ENCODE measurements around the gene SLC5A5. TPM values are rescaled to one million over a fixed set of nuclear protein-coding genes. Genes with fewer than 3 reads are reported as not detected.

The SLC5A5 gene
- total RNA-seq, 4 donors from 2014 or later = 0.16 TPM; not detected in 3

DNA sequence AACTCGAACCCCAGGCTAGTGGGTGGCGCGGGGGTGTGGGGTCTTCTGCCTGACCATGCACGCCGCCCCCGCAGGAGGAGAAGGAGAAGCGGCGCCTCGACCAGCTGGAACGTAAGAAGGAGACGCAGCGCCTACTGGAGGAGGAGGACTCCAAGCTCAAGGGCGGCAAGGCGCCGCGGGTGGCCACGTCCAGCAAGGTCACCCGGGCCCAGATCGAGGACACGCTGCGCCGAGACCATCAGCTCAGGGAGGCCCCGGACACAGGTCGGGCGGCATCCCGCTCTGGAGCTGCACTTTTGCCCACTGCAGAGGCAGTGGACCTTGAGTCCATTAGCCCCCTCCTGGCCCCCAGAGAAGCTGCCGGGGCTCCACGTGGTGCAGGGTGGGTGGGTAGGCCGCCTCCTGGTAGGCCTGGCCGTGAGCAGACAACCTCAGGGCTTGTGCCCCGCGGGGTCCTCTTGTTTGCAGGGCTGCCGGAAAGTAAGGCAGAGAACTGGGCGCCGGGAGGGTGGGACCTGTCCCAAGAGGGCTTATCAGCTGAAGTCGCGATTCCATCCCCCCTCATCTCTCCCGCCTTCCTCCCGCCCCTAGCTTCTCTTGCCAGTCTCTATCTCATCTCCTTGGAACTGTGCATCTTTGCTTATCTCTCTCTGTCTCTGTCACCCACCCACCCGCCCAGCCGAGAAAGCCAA lies 71.0 kb downstream of the SLC5A5 start:
- 76% methylated on average over 7 of the region's 41 CpGs; no CpG with 5 or more reads in 1 of the 2 donors for WGBS, 2 donors (ENCODE audit: low coverage in 1 of 2)
- Histone ChIP-seq H3K27ac (no peak overlapping the region), H3K36me3 (peaks cover 0 to 62% of the 10 kb centered on the region in 2 donors), H3K9me3 (no peaks in the 10 kb centered on the region), H3K4me1 (peaks cover 0 to 39% (median 4%) of the 10 kb centered on the region in 3 donors), H3K27me3 (no peaks in the 10 kb centered on the region), H3K4me3 (no peak overlapping the region)
- TF ChIP-seq POLR2A (IDR thresholded peaks at IDR 0.05) = no peak
- no peak for TF ChIP-seq EP300 (IDR thresholded peaks at IDR 0.05)
- TF ChIP-seq POLR2AphosphoS5 (IDR thresholded peaks at IDR 0.05) = no peak
- no peak for ATAC-seq

DNA sequence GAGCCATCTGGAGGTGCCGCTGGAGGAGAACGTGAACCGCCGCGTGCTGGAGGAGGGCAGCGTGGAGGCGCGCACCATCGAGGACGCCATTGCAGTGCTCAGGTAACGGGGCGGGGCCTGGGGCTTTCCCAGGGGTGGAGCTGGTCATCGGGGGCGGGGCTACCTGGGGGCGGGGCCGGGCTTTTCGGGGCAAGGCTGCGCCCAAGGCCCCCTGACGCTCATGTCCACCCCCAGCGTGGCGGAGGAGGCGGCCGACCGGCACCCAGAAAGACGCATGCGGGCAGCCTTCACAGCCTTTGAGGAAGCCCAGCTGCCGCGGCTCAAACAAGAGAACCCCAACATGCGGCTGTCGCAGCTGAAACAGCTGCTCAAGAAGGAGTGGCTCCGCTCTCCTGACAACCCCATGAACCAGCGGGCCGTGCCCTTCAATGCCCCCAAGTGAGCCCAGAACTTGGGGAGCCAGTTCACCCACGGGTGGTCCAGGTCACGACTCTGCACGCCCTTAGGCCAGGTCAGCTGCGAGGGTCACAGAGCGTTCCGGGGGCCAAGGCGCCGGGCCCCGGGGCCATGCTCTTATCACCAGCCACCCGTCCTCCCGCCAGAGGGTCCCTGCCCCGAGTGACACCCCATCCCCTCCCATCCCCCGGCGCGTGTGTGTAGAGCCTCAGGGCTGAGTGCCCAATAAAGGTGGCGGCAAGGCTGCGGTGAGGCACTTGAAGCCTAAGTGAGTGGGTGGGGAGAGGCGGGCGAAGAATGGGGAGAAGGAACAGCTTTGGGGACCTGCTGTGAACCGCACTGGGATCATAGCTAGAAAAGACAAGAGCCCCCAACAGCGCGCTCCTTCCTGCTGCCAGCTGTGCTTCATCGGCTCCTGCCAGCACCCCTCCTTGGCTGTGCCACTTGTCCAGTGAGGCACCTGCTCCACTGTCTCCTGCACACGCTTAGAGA lies 71.8 kb downstream of the SLC5A5 start:
- H3K27ac ChIP-seq = peak overlapping the region in 2 of 4 donors; percentile 20 to 39
- H3K4me1 ChIP-seq = peaks cover 0 to 44% (median 5%) of the 10 kb centered on the region in 3 donors
- no peak overlapping the region for H3K4me3 ChIP-seq
- no peaks in the 10 kb centered on the region for H3K9me3 ChIP-seq
- peaks cover 0 to 55% of the 10 kb centered on the region in 2 donors for H3K36me3 ChIP-seq
- H3K27me3 ChIP-seq = peaks cover under 1% of the 10 kb centered on the region
- no peak for TF ChIP-seq POLR2A (IDR thresholded peaks at IDR 0.05)
- TF ChIP-seq EP300 (IDR thresholded peaks at IDR 0.05) = no peak
- TF ChIP-seq, protein P1, sequence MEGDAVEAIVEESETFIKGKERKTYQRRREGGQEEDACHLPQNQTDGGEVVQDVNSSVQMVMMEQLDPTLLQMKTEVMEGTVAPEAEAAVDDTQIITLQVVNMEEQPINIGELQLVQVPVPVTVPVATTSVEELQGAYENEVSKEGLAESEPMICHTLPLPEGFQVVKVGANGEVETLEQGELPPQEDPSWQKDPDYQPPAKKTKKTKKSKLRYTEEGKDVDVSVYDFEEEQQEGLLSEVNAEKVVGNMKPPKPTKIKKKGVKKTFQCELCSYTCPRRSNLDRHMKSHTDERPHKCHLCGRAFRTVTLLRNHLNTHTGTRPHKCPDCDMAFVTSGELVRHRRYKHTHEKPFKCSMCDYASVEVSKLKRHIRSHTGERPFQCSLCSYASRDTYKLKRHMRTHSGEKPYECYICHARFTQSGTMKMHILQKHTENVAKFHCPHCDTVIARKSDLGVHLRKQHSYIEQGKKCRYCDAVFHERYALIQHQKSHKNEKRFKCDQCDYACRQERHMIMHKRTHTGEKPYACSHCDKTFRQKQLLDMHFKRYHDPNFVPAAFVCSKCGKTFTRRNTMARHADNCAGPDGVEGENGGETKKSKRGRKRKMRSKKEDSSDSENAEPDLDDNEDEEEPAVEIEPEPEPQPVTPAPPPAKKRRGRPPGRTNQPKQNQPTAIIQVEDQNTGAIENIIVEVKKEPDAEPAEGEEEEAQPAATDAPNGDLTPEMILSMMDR (IDR thresholded peaks at IDR 0.05) = no peak
- no peak for TF ChIP-seq POLR2AphosphoS5 (IDR thresholded peaks at IDR 0.05)
- WGBS, 2 donors (ENCODE audit: low coverage in 1 of 2) = no CpG with 5 or more reads among the region's 57 CpGs
- ATAC-seq = no peak

DNA sequence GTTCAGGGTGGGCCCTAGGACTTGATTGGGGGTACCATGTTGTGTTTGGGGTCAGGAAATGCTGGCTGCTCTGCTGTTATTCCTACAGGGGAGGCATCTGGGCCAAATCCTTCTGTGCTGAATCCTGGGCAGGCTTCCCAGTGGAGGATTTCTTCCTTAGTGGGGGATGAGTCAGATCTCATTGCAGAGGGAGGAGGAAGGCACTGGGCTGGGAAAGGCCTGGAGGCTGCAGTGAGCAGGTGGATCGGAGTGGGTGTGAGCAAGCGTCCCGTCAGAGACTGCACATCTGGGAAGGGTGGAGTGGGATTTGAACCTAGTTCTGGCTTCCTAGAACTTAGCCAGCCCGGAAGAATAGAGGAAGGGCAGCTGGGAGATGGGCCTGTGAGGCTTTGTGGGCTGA lies 72.6 kb downstream of the SLC5A5 start:
- TF ChIP-seq POLR2A (IDR thresholded peaks at IDR 0.05) = no peak
- TF ChIP-seq POLR2AphosphoS5 (IDR thresholded peaks at IDR 0.05) = no peak
- no peak for TF ChIP-seq EP300 (IDR thresholded peaks at IDR 0.05)
- TF ChIP-seq, protein P1 (IDR thresholded peaks at IDR 0.05) = no peak
- no peak overlapping the region for H3K4me3 ChIP-seq
- H3K4me1 ChIP-seq = peaks cover 0 to 52% (median 9%) of the 10 kb centered on the region in 3 donors
- peak overlapping the region in 2 of 4 donors; percentile 20 to 39 for H3K27ac ChIP-seq
- H3K36me3 ChIP-seq = peaks cover 0 to 48% of the 10 kb centered on the region in 2 donors
- H3K9me3 ChIP-seq = no peaks in the 10 kb centered on the region
- no peak for ATAC-seq
- H3K27me3 ChIP-seq = peaks cover 8% of the 10 kb centered on the region
- WGBS, 2 donors (ENCODE audit: low coverage in 1 of 2) = 24 to 33% methylated on average over 1 to 4 of the region's 4 CpGs

Small RNA genes lying within 50 kb of the gene (small RNA-seq; reads per million reads assigned to genes)
- gene SNORA68 = 0 reads per million in 4 donors

Other genes with a start within 250 kb of the SLC5A5 start
- gene UNC13A, start 183.6 kb upstream of the SLC5A5 start, total RNA-seq = under 1 TPM; under 0.01 to 0.40 (median 0.15) TPM
- gene MAP1S, start 152.5 kb upstream of the SLC5A5 start, total RNA-seq = 10 to 100 TPM; 18.8 to 47.3 (median 23.9) TPM
- 1 to 10 TPM; 1.1 to 4.1 (median 3.2) TPM for gene FCHO1, start 120.5 kb upstream of the SLC5A5 start, total RNA-seq
- gene B3GNT3, start 76.8 kb upstream of the SLC5A5 start, total RNA-seq = 1 to 10 TPM in 1 of 4 donors, not detected in 3; 4.7 TPM
- not detected for gene INSL3, start 50.4 kb upstream of the SLC5A5 start, total RNA-seq
- gene JAK3, start 24.0 kb upstream of the SLC5A5 start, total RNA-seq = 1 to 10 TPM; 1.2 to 5.9 (median 2.3) TPM
- gene RPL18A, start 12.0 kb upstream of the SLC5A5 start, total RNA-seq = 1,000 to 10,000 TPM in 3 of 4 donors, 100 to 1,000 TPM in 1; 799 to 1,594 (median 1,135) TPM
- gene CCDC124, start 61.1 kb downstream of the SLC5A5 start, total RNA-seq = 10 to 100 TPM; 48.1 to 75.9 (median 56.6) TPM
- under 1 TPM in 2 of 4 donors, not detected in 2; 0.20 to 0.89 TPM for gene KCNN1, start 95.2 kb downstream of the SLC5A5 start, total RNA-seq
- gene ARRDC2, start 136.2 kb downstream of the SLC5A5 start, total RNA-seq = 10 to 100 TPM; 31.9 to 64.6 (median 47.5) TPM
- gene IL12RB1, start 215.0 kb downstream of the SLC5A5 start, total RNA-seq = 1 to 10 TPM in 3 of 4 donors, under 1 TPM in 1; 0.15 to 3.5 (median 1.5) TPM
- gene MAST3, start 225.8 kb downstream of the SLC5A5 start, total RNA-seq = 1 to 10 TPM; 3.3 to 8.8 (median 4.8) TPM